ENCODE data around the gene XPO5. TPM values are rescaled to one million over a fixed set of nuclear protein-coding genes. Genes with fewer than 3 reads are reported as not detected.
"Not testable (repeated sequence)": the region's sequence is repeated elsewhere in the genome, so short reads cannot be mapped to it uniquely, and the experiment has no call there.

XPO5 gene
- total RNA-seq, 8 experiments from 2014 or later: 29.4 to 70.9 (median 38.8) TPM

- Histone ChIP-seq H3K4me3 (no peak overlapping the region), H3K27ac (no peak overlapping the region), H3K4me1 (replicated peaks in 1 of 2) (no peaks in the 10 kb centered on the region)
- 77 to 100% (median 88%) methylated on average over 1 to 7 of the region's 12 CpGs; no CpG with 5 or more reads in 3 of the 10 experiments for WGBS, 10 experiments
- no peak for ATAC-seq (replicated peaks in 6 of 8)
- in situ Hi-C loops (cut with MboI; ENCODE audit: low pct_unique_long_range_greater_than_20kb in 2 of 9, low sequenced_read_pairs in 9 of 9, unreplicated experiment in 9 of 9): no loop called here
Measured at GRCh38 chr6:43499028-43499815, 76.6 kb downstream of the XPO5 start.

GRCh38 chr6:43498291-43498690, 77.5 kb downstream of the XPO5 start:
- H3K27ac ChIP-seq; ATAC-seq (replicated peaks in 6 of 8); H3K4me3 ChIP-seq; H3K4me1 ChIP-seq (replicated peaks in 1 of 2); in situ Hi-C loops (cut with MboI; ENCODE audit: low pct_unique_long_range_greater_than_20kb in 2 of 9, low sequenced_read_pairs in 9 of 9, unreplicated experiment in 9 of 9): not testable (repeated sequence)
- 80 to 100% (median 96%) methylated on average over 1 to 4 of the region's 5 CpGs; no CpG with 5 or more reads in 5 of the 10 experiments for WGBS, 10 experiments

- H3K27ac ChIP-seq: no peak overlapping the region
- 80 to 85% methylated on average over 1 to 5 of the region's 12 CpGs; no CpG with 5 or more reads in 8 of the 10 experiments for WGBS, 10 experiments
- no peak for ATAC-seq (replicated peaks in 6 of 8)
- no peak overlapping the region for H3K4me3 ChIP-seq
- H3K4me1 ChIP-seq (replicated peaks in 1 of 2): no peaks in the 10 kb centered on the region
- in situ Hi-C loops (cut with MboI; ENCODE audit: low pct_unique_long_range_greater_than_20kb in 2 of 9, low sequenced_read_pairs in 9 of 9, unreplicated experiment in 9 of 9): no loop called here
Measured at GRCh38 chr6:43497689-43498088, 78.1 kb downstream of the XPO5 start.

- H3K27ac ChIP-seq: no peak overlapping the region
- WGBS, 10 experiments: 64 to 100% (median 89%) methylated on average over 1 to 4 of the region's 6 CpGs; no CpG with 5 or more reads in 4 of the 10 experiments
- H3K4me1 ChIP-seq (replicated peaks in 1 of 2): no peaks in the 10 kb centered on the region
- no peak for ATAC-seq (replicated peaks in 6 of 8)
- H3K4me3 ChIP-seq: no peak overlapping the region
- in situ Hi-C loops (cut with MboI; ENCODE audit: low pct_unique_long_range_greater_than_20kb in 2 of 9, low sequenced_read_pairs in 9 of 9, unreplicated experiment in 9 of 9): no loop called here
Measured at GRCh38 chr6:43497129-43497396, 78.8 kb downstream of the XPO5 start.

- peak; percentile 15 to 64 (median 48) for ATAC-seq (replicated peaks in 6 of 8)
- 95 to 100% (median 100%) methylated on average over 1 to 3 of the region's 18 CpGs; no CpG with 5 or more reads in 7 of the 10 experiments for WGBS, 10 experiments
- no peaks in the 10 kb centered on the region for H3K4me1 ChIP-seq (replicated peaks in 1 of 2)
- H3K27ac ChIP-seq: no peak overlapping the region
- in situ Hi-C loops (cut with MboI; ENCODE audit: low pct_unique_long_range_greater_than_20kb in 2 of 9, low sequenced_read_pairs in 9 of 9, unreplicated experiment in 9 of 9): no loop called here
- no peak overlapping the region for H3K4me3 ChIP-seq
Measured at GRCh38 chr6:43496370-43497128, 79.3 kb downstream of the XPO5 start.

- in situ Hi-C loops (cut with MboI; ENCODE audit: low pct_unique_long_range_greater_than_20kb in 2 of 9, low sequenced_read_pairs in 9 of 9, unreplicated experiment in 9 of 9): no loop called here
- Histone ChIP-seq H3K27ac (no peak overlapping the region), H3K4me3 (no peak overlapping the region), H3K4me1 (replicated peaks in 1 of 2) (no peaks in the 10 kb centered on the region)
- ATAC-seq (replicated peaks in 6 of 8): peak in 5 of 8 experiments; percentile 7 to 17 (median 15)
- 67 to 100% (median 80%) methylated on average over 1 to 2 of the region's 4 CpGs; no CpG with 5 or more reads in 5 of the 10 experiments for WGBS, 10 experiments
Measured at GRCh38 chr6:43495409-43495941, 80.4 kb downstream of the XPO5 start.

GRCh38 chr6:43494766-43495165, 81.1 kb downstream of the XPO5 start:
- Histone ChIP-seq H3K27ac (no peak overlapping the region), H3K4me3 (no peak overlapping the region), H3K4me1 (replicated peaks in 1 of 2) (no peaks in the 10 kb centered on the region)
- WGBS, 10 experiments: 20 to 100% (median 100%) methylated on average over 1 to 2 of the region's 4 CpGs; no CpG with 5 or more reads in 6 of the 10 experiments
- in situ Hi-C loops (cut with MboI; ENCODE audit: low pct_unique_long_range_greater_than_20kb in 2 of 9, low sequenced_read_pairs in 9 of 9, unreplicated experiment in 9 of 9): no loop called here
- ATAC-seq (replicated peaks in 6 of 8): no peak

GRCh38 chr6:43494321-43494720, 81.5 kb downstream of the XPO5 start:
- Histone ChIP-seq H3K4me3 (no peak overlapping the region), H3K4me1 (replicated peaks in 1 of 2) (no peaks in the 10 kb centered on the region), H3K27ac (no peak overlapping the region)
- no peak for ATAC-seq (replicated peaks in 6 of 8)
- in situ Hi-C loops (cut with MboI; ENCODE audit: low pct_unique_long_range_greater_than_20kb in 2 of 9, low sequenced_read_pairs in 9 of 9, unreplicated experiment in 9 of 9): no loop called here
- 90 to 100% (median 100%) methylated on average over 2 to 3 of the region's 6 CpGs; no CpG with 5 or more reads in 5 of the 10 experiments for WGBS, 10 experiments

GRCh38 chr6:43493833-43494232, 82.0 kb downstream of the XPO5 start:
- no peak overlapping the region for H3K4me3 ChIP-seq
- H3K27ac ChIP-seq: no peak overlapping the region
- 91 to 100% (median 97%) methylated on average over 1 to 7 of the region's 7 CpGs; no CpG with 5 or more reads in 3 of the 10 experiments for WGBS, 10 experiments
- in situ Hi-C loops (cut with MboI; ENCODE audit: low pct_unique_long_range_greater_than_20kb in 2 of 9, low sequenced_read_pairs in 9 of 9, unreplicated experiment in 9 of 9): no loop called here
- ATAC-seq (replicated peaks in 6 of 8): no peak
- no peaks in the 10 kb centered on the region for H3K4me1 ChIP-seq (replicated peaks in 1 of 2)

- no peak overlapping the region for H3K27ac ChIP-seq
Measured at GRCh38 chr6:43493230-43493629, 82.6 kb downstream of the XPO5 start.

GRCh38 chr6:43492673-43493072, 83.2 kb downstream of the XPO5 start:
- in situ Hi-C loops (cut with MboI; ENCODE audit: low pct_unique_long_range_greater_than_20kb in 2 of 9, low sequenced_read_pairs in 9 of 9, unreplicated experiment in 9 of 9): no loop called here
- Histone ChIP-seq H3K27ac (no peak overlapping the region), H3K4me3 (no peak overlapping the region), H3K4me1 (replicated peaks in 1 of 2) (no peaks in the 10 kb centered on the region)
- ATAC-seq (replicated peaks in 6 of 8): peak in 4 of 8 experiments; percentile 9 to 48 (median 28)
- WGBS, 10 experiments: 60 to 100% (median 100%) methylated on average over 1 to 2 of the region's 3 CpGs; no CpG with 5 or more reads in 7 of the 10 experiments

More at GRCh38 chr6:43493230-43493629, 82.6 kb downstream of the XPO5 start:
- H3K4me1 ChIP-seq (replicated peaks in 1 of 2): no peaks in the 10 kb centered on the region
- H3K4me3 ChIP-seq: no peak overlapping the region
- ATAC-seq (replicated peaks in 6 of 8): no peak
- 40 to 100% (median 80%) methylated on average over 1 to 2 of the region's 2 CpGs; no CpG with 5 or more reads in 5 of the 10 experiments for WGBS, 10 experiments
- in situ Hi-C loops (cut with MboI; ENCODE audit: low pct_unique_long_range_greater_than_20kb in 2 of 9, low sequenced_read_pairs in 9 of 9, unreplicated experiment in 9 of 9): no loop called here

GRCh38 chr6:43491750-43492661, 83.8 kb downstream of the XPO5 start:
- H3K4me3 ChIP-seq: no peak overlapping the region
- H3K4me1 ChIP-seq (replicated peaks in 1 of 2): no peaks in the 10 kb centered on the region
- no peak overlapping the region for H3K27ac ChIP-seq
- 0 to 100% (median 68%) methylated on average over 1 to 5 of the region's 10 CpGs; no CpG with 5 or more reads in 5 of the 10 experiments for WGBS, 10 experiments
- ATAC-seq (replicated peaks in 6 of 8): peak in 4 of 8 experiments; percentile 67 to 88 (median 76)
- in situ Hi-C loops (cut with MboI; ENCODE audit: low pct_unique_long_range_greater_than_20kb in 2 of 9, low sequenced_read_pairs in 9 of 9, unreplicated experiment in 9 of 9): no loop called here
